NT2/D1 (cell line): Measurements from ENCODE around the gene ARF1.

Experiments used
- DNase-seq: peaks from one replicate; pipeline ENCODE4 v3.0.0-alpha.2; 2011; ENCODE audit warnings: low read depth, low spot score
- H3K27me3 ChIP-seq: 2 replicates; pipeline ENCODE4 v1.6.0; 2011; ENCODE audit warnings: mild to moderate bottlenecking; ENCODE audit not compliant: insufficient read length, insufficient read depth
- H3K36me3 ChIP-seq: 2 replicates; pipeline ENCODE4 v1.6.1; 2011; ENCODE audit warnings: mild to moderate bottlenecking, low read length, mixed read lengths; ENCODE audit not compliant: insufficient read depth, insufficient read length
- H3K4me1 ChIP-seq: 2 replicates; pipeline ENCODE4 v1.5.1; 2011; ENCODE audit not compliant: insufficient read depth, insufficient read length
- H3K4me3 ChIP-seq: 2 replicates; pipeline ENCODE4 v1.5.1; 2011; ENCODE audit warnings: low read depth; ENCODE audit not compliant: insufficient read length
- H3K9ac ChIP-seq: 2 replicates; pipeline ENCODE4 v1.6.0; 2011; ENCODE audit warnings: low read depth; ENCODE audit not compliant: insufficient read length
- H3K9me3 ChIP-seq: 2 replicates; pipeline ENCODE4 v1.5.1; 2011; ENCODE audit warnings: mild to moderate bottlenecking, low read length; ENCODE audit not compliant: insufficient read depth
- SUZ12 ChIP-seq: IDR thresholded peaks from 2 replicates; pipeline ENCODE4 v1.6.1; 2011; ENCODE audit not compliant: insufficient read length, insufficient read depth; ENCODE audit errors: extremely low read depth
- YY1 ChIP-seq: IDR thresholded peaks from 2 replicates; pipeline ENCODE4 v1.6.1; 2011; ENCODE audit not compliant: insufficient read length, insufficient read depth
- ZNF274 ChIP-seq: IDR thresholded peaks from 2 replicates; pipeline ENCODE4 v1.6.1; 2011; ENCODE audit warnings: mild to moderate bottlenecking, low read depth, low read length

ARF1 gene

DNA sequence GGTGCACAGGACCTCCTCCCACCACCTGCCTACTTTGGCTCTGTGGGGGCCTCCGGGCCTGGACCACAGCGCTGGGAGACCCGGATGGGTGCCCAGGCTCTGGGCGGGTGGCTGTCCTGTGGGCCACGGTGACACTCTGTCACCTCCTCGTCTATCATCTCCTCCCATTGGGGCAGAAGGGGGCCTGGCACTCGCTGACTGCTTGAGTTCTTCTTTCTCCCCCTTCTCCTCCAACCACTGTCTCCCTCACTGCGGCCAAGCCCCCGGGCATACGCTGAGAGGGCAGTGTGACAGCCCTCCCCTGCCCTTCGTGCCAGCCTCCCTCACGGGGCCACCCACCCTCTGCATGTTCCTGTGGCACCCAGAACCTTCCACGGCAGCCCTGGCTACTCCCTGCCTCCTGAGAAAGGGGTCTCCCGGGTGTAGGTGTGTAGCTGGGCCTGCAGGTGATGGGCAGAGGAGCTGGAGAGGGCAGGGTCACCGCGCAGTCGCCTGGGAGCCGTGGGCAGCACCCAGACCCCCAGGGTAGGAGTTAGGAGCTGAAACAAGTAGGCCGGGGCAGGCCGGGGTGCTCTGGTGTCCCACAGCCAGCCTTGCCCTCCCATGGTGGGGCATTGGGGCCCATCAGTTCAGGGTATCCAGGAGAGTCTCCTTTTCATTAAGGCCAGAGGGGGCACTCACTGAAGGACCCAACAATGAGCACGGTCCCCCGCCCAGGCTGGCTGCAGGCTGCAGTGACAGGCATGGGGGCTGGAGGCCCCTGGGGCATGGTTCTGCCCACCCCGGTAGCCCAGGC is 9.2 kb upstream of the ARF1 start:
- H3K4me1 ChIP-seq: peaks cover 16% of the 10 kb centered on the region
- no peak overlapping the region for H3K9ac ChIP-seq
- DNase-seq: no peak
- TF ChIP-seq SUZ12 (no peak), YY1 (no peak)
- peaks cover 45% of the 10 kb centered on the region for H3K27me3 ChIP-seq
- H3K9me3 ChIP-seq: no peaks in the 10 kb centered on the region
- no peaks in the 10 kb centered on the region for H3K36me3 ChIP-seq
- H3K4me3 ChIP-seq: no peak overlapping the region

DNA sequence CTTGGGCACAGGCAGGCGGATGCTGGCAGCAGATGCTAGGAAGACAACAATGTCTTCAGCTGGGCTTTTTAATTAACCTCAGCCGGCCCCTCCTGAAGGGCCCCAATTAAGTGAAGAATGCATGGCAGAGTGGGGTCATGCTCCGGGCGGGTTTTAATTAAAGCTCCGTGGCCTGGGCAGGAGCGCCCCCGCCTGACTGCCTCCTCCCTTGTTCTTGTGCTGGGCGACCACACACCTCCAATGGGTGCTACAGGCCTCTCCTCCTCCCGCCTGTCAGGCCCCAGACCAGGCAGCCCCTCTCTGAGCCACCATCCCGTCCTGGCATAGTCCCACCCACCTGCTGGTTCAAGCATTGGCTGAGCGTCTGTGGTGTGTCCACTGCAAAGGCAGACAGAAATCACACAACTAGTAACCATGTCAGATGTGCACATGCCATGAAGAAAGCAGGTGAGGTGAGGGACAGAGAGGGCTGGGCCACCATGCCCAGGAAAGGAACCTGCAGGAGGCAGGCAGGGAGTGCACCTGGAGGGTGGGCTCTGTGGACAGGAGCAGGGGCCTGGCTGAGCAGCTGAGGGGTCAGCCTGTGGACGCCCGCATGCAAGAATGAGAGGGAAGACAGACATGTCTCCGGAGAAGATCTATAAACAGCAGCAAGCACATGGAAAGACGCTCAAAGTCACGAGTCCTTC is 8.5 kb upstream of the ARF1 start:
- no peaks in the 10 kb centered on the region for H3K36me3 ChIP-seq
- no peak for TF ChIP-seq ZNF274
- TF ChIP-seq YY1: no peak
- no peak for TF ChIP-seq SUZ12
- DNase-seq: no peak
- H3K4me3 ChIP-seq: no peak overlapping the region
- H3K9ac ChIP-seq: peak overlapping the region; percentile 3
- peaks cover 38% of the 10 kb centered on the region for H3K27me3 ChIP-seq
- H3K9me3 ChIP-seq: no peaks in the 10 kb centered on the region
- H3K4me1 ChIP-seq: peaks cover 20% of the 10 kb centered on the region

DNA sequence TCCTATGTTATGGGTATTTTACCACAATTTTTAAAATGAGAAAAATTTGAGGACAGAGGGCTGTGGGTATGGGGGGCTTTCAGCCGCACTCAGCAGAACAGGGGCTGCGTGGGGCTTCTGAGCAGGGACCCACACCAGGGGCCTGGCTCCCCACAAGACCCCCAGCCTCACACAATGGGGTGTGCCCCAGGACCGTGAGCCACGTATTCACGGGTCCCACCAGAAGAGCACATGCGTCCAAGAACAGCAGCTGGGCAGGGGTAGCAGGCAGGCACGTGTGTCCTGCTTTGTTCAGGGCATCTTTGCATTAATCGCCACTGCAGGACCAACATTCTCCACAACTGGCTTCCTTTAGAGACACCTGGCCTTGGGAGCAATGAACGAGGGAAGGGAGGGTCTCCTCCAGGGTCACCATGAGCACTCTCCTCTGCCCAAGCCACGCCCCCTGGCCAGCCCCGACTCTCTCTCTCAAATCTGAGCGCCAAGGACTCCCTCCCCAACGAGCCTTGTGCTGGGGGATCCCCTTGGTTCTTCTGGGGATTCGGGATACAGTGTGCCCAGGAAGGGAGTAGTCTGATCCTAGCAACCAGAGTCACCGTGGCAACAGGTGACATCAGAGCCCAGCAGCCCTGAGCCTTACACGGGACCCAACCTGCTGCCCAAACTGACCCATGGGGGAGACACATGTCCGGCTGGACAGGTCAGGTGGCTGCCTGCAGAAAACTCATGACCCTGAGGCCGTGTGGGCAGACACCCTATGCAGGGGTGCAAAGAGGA is 7.4 kb upstream of the ARF1 start:
- no peak for DNase-seq
- Histone ChIP-seq H3K9me3 (no peaks in the 10 kb centered on the region), H3K4me1 (peaks cover 29% of the 10 kb centered on the region), H3K9ac (no peak overlapping the region), H3K36me3 (no peaks in the 10 kb centered on the region), H3K4me3 (no peak overlapping the region), H3K27me3 (peaks cover 27% of the 10 kb centered on the region)
- TF ChIP-seq YY1 (no peak), ZNF274 (no peak), SUZ12 (no peak)

DNA sequence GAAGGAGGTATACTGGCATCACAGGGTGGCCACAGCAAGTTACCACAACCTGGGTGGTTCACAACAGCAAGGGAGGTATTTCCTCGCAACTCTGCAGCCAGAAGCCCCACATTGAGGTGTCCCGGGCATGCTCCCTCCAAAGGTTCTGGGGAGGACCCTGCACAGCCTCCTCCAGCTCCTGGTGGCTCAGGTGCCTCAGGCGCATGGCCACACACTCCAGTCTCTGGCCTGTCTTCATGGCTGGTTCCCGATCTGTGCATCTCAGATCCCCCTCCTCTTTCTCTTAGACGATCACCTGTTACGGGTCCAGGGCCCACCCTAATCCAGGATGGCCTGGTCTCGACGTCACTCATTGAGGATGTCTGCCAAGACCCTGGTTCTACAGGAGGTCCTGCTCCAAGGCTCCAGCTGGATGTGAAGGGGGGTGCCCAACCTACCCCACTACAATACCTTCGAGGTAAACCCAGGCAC is 6.7 kb upstream of the ARF1 start:
- H3K27me3 ChIP-seq: peaks cover 20% of the 10 kb centered on the region
- TF ChIP-seq ZNF274: no peak
- no peak for TF ChIP-seq YY1
- TF ChIP-seq SUZ12: no peak
- DNase-seq: no peak
- no peak overlapping the region for H3K4me3 ChIP-seq
- H3K4me1 ChIP-seq: peaks cover 29% of the 10 kb centered on the region
- no peak overlapping the region for H3K9ac ChIP-seq
- no peaks in the 10 kb centered on the region for H3K36me3 ChIP-seq
- no peaks in the 10 kb centered on the region for H3K9me3 ChIP-seq

DNA sequence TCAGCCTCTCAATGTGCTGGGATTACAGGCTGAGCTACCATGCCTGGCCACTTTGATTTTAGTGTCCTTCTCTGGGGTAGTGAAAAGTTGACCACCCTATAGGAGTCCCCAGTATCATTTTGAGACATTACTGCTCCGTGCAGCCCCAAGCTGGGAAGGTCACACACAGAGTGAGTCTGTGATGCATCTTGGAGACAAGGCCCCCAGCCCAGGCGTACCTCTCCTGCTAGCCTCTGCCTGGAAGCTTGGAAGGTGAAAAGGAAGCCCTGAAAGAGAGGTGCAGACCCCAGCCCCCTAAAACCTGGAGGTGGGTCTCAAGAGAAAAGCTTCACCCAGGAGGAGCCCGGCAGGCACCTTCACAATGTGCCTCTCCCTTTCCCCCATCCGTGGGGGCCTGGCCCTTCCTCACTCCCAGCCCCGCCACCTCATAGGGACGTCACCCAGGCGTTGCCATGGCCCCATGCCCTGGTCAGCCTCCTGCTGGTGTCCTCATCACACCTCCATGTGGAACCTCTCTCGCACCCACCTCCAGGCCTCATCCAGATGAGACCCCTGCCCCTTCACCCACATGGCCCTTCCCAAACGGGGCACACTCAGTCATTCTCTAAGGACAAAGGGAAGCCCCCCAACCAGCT is 5.6 kb upstream of the ARF1 start:
- no peak overlapping the region for H3K9ac ChIP-seq
- no peaks in the 10 kb centered on the region for H3K9me3 ChIP-seq
- peaks cover 29% of the 10 kb centered on the region for H3K4me1 ChIP-seq
- DNase-seq: no peak
- peaks cover 9% of the 10 kb centered on the region for H3K27me3 ChIP-seq
- H3K36me3 ChIP-seq: no peaks in the 10 kb centered on the region
- H3K4me3 ChIP-seq: no peak overlapping the region
- TF ChIP-seq YY1: no peak
- no peak for TF ChIP-seq SUZ12
- no peak for TF ChIP-seq ZNF274

DNA sequence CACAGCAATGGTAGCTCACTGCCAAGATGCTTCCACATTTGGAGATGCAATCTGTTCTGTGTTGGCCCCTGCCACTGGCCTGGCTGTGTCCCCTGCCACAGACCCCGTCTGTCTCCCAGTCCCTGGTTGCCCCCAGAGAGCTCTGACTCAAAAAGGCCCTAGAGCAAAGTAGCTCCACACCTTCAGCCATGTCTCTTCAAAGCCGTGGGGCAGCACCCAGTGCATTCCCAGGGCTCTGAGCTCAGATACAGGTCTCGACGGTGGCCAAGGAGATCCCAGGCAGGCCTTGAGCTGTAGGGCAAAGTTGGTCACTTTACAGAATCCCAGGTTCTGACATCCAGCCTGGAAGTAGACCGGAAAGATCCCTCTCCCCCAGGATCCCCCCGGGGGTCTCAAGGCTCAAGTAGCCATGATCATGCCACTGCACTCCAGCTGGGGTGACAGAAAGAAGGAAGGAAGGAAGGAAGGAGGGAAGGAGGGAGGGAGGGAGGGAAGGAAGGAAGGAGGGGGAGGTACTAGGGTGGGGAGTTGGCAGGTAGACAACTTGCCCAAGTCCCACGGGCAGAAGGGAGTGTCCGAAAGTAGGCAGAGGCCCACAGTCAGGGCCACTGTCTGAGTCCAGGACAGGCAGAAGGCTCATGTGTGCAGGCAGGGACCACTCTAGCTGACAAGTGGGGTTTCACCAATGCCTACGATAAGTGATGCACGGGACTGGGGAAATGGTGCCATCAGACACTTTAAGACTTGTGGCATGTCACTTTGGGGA is 4.8 kb upstream of the ARF1 start:
- peaks cover under 1% of the 10 kb centered on the region for H3K27me3 ChIP-seq
- H3K9me3 ChIP-seq: no peaks in the 10 kb centered on the region
- TF ChIP-seq YY1: no peak
- TF ChIP-seq ZNF274: no peak
- TF ChIP-seq SUZ12: no peak
- no peaks in the 10 kb centered on the region for H3K36me3 ChIP-seq
- peaks cover 29% of the 10 kb centered on the region for H3K4me1 ChIP-seq
- no peak overlapping the region for H3K9ac ChIP-seq
- DNase-seq: no peak
- no peak overlapping the region for H3K4me3 ChIP-seq
